Memory B cell (primary cell): ENCODE results near the gene BOC.

Experiments used
- ATAC-seq: fragments of 150-1000 bp; cut with Tn5 transposase; 2 replicates; pipeline ENCODE4 v1.10.0; 2021; ENCODE audit warnings: low read depth, mild to moderate bottlenecking, moderate library complexity
- DNase-seq, 2 donors: peaks; one replicate each; pipeline ENCODE4 v3.0.0; 2022; ENCODE audit warnings: low spot score in 2 of 2
- H3K27ac Mint-ChIP-seq: one replicate; pipeline ENCODE4 v1.8.0; 2022; ENCODE audit warnings: mild to moderate bottlenecking, moderate library complexity, mixed read lengths
- H3K27me3 Mint-ChIP-seq: one replicate; pipeline ENCODE4 v1.8.0; 2022; ENCODE audit warnings: mixed read lengths
- H3K36me3 Mint-ChIP-seq: one replicate; pipeline ENCODE4 v1.8.0; 2022; ENCODE audit warnings: mild to moderate bottlenecking, mixed read lengths
- H3K4me1 Mint-ChIP-seq: one replicate; pipeline ENCODE4 v1.8.0; 2022; ENCODE audit warnings: mixed read lengths
- H3K4me3 Mint-ChIP-seq: one replicate; pipeline ENCODE4 v1.8.0; 2022; ENCODE audit warnings: mild to moderate bottlenecking, moderate library complexity, mixed read lengths
- H3K9me3 Mint-ChIP-seq: one replicate; pipeline ENCODE4 v1.8.0; 2022; ENCODE audit warnings: mixed read lengths

Gene BOC

GRCh38 chr3:113225286-113225685 is 13.9 kb downstream of the BOC start:
- H3K9me3 Mint-ChIP-seq: no peaks in the 10 kb centered on the region
- peaks cover 3% of the 10 kb centered on the region for H3K27me3 Mint-ChIP-seq
- no peak overlapping the region for H3K27ac Mint-ChIP-seq
- H3K4me1 Mint-ChIP-seq: peaks cover 8% of the 10 kb centered on the region
- H3K4me3 Mint-ChIP-seq: no peak overlapping the region
- no peak for DNase-seq
- no peaks in the 10 kb centered on the region for H3K36me3 Mint-ChIP-seq
- no peak for ATAC-seq

- no peak overlapping the region for H3K4me3 Mint-ChIP-seq
- peaks cover 2% of the 10 kb centered on the region for H3K27me3 Mint-ChIP-seq
- peaks cover 8% of the 10 kb centered on the region for H3K4me1 Mint-ChIP-seq
- no peak overlapping the region for H3K27ac Mint-ChIP-seq
- DNase-seq (no peak), ATAC-seq (no peak)
- H3K36me3 Mint-ChIP-seq: no peaks in the 10 kb centered on the region
- no peaks in the 10 kb centered on the region for H3K9me3 Mint-ChIP-seq
Measured at GRCh38 chr3:113226491-113226890, 15.1 kb downstream of the BOC start.

GRCh38 chr3:113227146-113227545 is 15.8 kb downstream of the BOC start:
- DNase-seq (no peak), ATAC-seq (no peak)
- Mint-ChIP-seq H3K9me3 (no peaks in the 10 kb centered on the region), H3K4me3 (no peak overlapping the region), H3K36me3 (no peaks in the 10 kb centered on the region), H3K27ac (no peak overlapping the region), H3K27me3 (peaks cover 2% of the 10 kb centered on the region), H3K4me1 (peaks cover 8% of the 10 kb centered on the region)

- peaks cover 7% of the 10 kb centered on the region for H3K4me1 Mint-ChIP-seq
Measured at GRCh38 chr3:113228498-113229286, 17.3 kb downstream of the BOC start.

GRCh38 chr3:113231391-113231790 is 20.0 kb downstream of the BOC start:
- Mint-ChIP-seq H3K36me3 (no peaks in the 10 kb centered on the region), H3K4me1 (no peaks in the 10 kb centered on the region), H3K27me3 (peaks cover 4% of the 10 kb centered on the region), H3K27ac (no peak overlapping the region), H3K4me3 (no peak overlapping the region), H3K9me3 (no peaks in the 10 kb centered on the region)
- no peak for DNase-seq
- ATAC-seq: no peak

More at GRCh38 chr3:113228498-113229286, 17.3 kb downstream of the BOC start:
- Mint-ChIP-seq H3K27me3 (peaks cover 2% of the 10 kb centered on the region), H3K36me3 (no peaks in the 10 kb centered on the region), H3K27ac (no peak overlapping the region), H3K9me3 (no peaks in the 10 kb centered on the region), H3K4me3 (no peak overlapping the region)
- ATAC-seq (no peak), DNase-seq (no peak)

- Mint-ChIP-seq H3K9me3 (no peaks in the 10 kb centered on the region), H3K4me3 (no peak overlapping the region), H3K36me3 (no peaks in the 10 kb centered on the region), H3K4me1 (no peaks in the 10 kb centered on the region), H3K27ac (no peak overlapping the region), H3K27me3 (peaks cover 4% of the 10 kb centered on the region)
- DNase-seq: no peak
- ATAC-seq: no peak
Measured at GRCh38 chr3:113231827-113232253, 20.5 kb downstream of the BOC start.

GRCh38 chr3:113232342-113232741 is 21.0 kb downstream of the BOC start:
- no peaks in the 10 kb centered on the region for H3K4me1 Mint-ChIP-seq
- no peak overlapping the region for H3K4me3 Mint-ChIP-seq
- no peak overlapping the region for H3K27ac Mint-ChIP-seq
- no peaks in the 10 kb centered on the region for H3K36me3 Mint-ChIP-seq
- H3K9me3 Mint-ChIP-seq: no peaks in the 10 kb centered on the region
- DNase-seq (no peak), ATAC-seq (no peak)
- peaks cover 6% of the 10 kb centered on the region for H3K27me3 Mint-ChIP-seq

- no peak overlapping the region for H3K27ac Mint-ChIP-seq
- ATAC-seq: no peak
Measured at GRCh38 chr3:113233497-113233896, 22.1 kb downstream of the BOC start.

GRCh38 chr3:113234028-113234427 is 22.7 kb downstream of the BOC start:
- no peak for DNase-seq
- no peaks in the 10 kb centered on the region for H3K4me1 Mint-ChIP-seq
- H3K4me3 Mint-ChIP-seq: no peak overlapping the region
- no peak overlapping the region for H3K27ac Mint-ChIP-seq
- H3K36me3 Mint-ChIP-seq: no peaks in the 10 kb centered on the region
- peaks cover 10% of the 10 kb centered on the region for H3K27me3 Mint-ChIP-seq
- H3K9me3 Mint-ChIP-seq: no peaks in the 10 kb centered on the region
- ATAC-seq: no peak

More at GRCh38 chr3:113233497-113233896, 22.1 kb downstream of the BOC start:
- Mint-ChIP-seq H3K4me1 (no peaks in the 10 kb centered on the region), H3K36me3 (no peaks in the 10 kb centered on the region), H3K9me3 (no peaks in the 10 kb centered on the region), H3K27me3 (peaks cover 10% of the 10 kb centered on the region), H3K4me3 (no peak overlapping the region)
- DNase-seq: no peak

GRCh38 chr3:113234688-113235260 is 23.4 kb downstream of the BOC start:
- H3K9me3 Mint-ChIP-seq: no peaks in the 10 kb centered on the region
- H3K27ac Mint-ChIP-seq: no peak overlapping the region
- no peaks in the 10 kb centered on the region for H3K4me1 Mint-ChIP-seq
- ATAC-seq (no peak), DNase-seq (no peak)
- H3K4me3 Mint-ChIP-seq: no peak overlapping the region
- no peaks in the 10 kb centered on the region for H3K36me3 Mint-ChIP-seq
- H3K27me3 Mint-ChIP-seq: peaks cover 10% of the 10 kb centered on the region

- H3K27me3 Mint-ChIP-seq: peaks cover 16% of the 10 kb centered on the region
- H3K4me1 Mint-ChIP-seq: no peaks in the 10 kb centered on the region
- no peaks in the 10 kb centered on the region for H3K9me3 Mint-ChIP-seq
- no peak overlapping the region for H3K27ac Mint-ChIP-seq
- DNase-seq (no peak), ATAC-seq (no peak)
- no peak overlapping the region for H3K4me3 Mint-ChIP-seq
- H3K36me3 Mint-ChIP-seq: no peaks in the 10 kb centered on the region
Measured at GRCh38 chr3:113238503-113238902, 27.1 kb downstream of the BOC start.

GRCh38 chr3:113240841-113241240 is 29.5 kb downstream of the BOC start:
- ATAC-seq: no peak
- Mint-ChIP-seq H3K27ac (no peak overlapping the region), H3K9me3 (no peaks in the 10 kb centered on the region), H3K36me3 (no peaks in the 10 kb centered on the region), H3K27me3 (peaks cover 20% of the 10 kb centered on the region), H3K4me3 (no peak overlapping the region), H3K4me1 (no peaks in the 10 kb centered on the region)
- DNase-seq: no peak

GRCh38 chr3:113241292-113242095 is 30.1 kb downstream of the BOC start:
- Mint-ChIP-seq H3K27me3 (peaks cover 20% of the 10 kb centered on the region), H3K4me3 (no peak overlapping the region), H3K9me3 (no peaks in the 10 kb centered on the region), H3K27ac (no peak overlapping the region), H3K36me3 (no peaks in the 10 kb centered on the region), H3K4me1 (no peaks in the 10 kb centered on the region)
- DNase-seq (no peak), ATAC-seq (no peak)

- no peak overlapping the region for H3K4me3 Mint-ChIP-seq
- DNase-seq (no peak), ATAC-seq (no peak)
- peaks cover 25% of the 10 kb centered on the region for H3K27me3 Mint-ChIP-seq
- H3K9me3 Mint-ChIP-seq: no peaks in the 10 kb centered on the region
- H3K4me1 Mint-ChIP-seq: no peaks in the 10 kb centered on the region
- no peak overlapping the region for H3K27ac Mint-ChIP-seq
- no peaks in the 10 kb centered on the region for H3K36me3 Mint-ChIP-seq
Measured at GRCh38 chr3:113242096-113242581, 30.8 kb downstream of the BOC start.
